Activated T-cell treated with anti-CD3 and anti-CD28 coated beads for 24 hours (primary cell): ENCODE results near the gene TBC1D22A.
"Not testable (repeated sequence)": the region's sequence is repeated elsewhere in the genome, so short reads cannot be mapped to it uniquely, and the experiment has no call there.

Experiments
- DNase-seq: peaks from one replicate; pipeline ENCODE4 v3.0.0-alpha.2; 2020; ENCODE audit warnings: low read depth

The TBC1D22A gene, protein sequence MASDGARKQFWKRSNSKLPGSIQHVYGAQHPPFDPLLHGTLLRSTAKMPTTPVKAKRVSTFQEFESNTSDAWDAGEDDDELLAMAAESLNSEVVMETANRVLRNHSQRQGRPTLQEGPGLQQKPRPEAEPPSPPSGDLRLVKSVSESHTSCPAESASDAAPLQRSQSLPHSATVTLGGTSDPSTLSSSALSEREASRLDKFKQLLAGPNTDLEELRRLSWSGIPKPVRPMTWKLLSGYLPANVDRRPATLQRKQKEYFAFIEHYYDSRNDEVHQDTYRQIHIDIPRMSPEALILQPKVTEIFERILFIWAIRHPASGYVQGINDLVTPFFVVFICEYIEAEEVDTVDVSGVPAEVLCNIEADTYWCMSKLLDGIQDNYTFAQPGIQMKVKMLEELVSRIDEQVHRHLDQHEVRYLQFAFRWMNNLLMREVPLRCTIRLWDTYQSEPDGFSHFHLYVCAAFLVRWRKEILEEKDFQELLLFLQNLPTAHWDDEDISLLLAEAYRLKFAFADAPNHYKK

DNA sequence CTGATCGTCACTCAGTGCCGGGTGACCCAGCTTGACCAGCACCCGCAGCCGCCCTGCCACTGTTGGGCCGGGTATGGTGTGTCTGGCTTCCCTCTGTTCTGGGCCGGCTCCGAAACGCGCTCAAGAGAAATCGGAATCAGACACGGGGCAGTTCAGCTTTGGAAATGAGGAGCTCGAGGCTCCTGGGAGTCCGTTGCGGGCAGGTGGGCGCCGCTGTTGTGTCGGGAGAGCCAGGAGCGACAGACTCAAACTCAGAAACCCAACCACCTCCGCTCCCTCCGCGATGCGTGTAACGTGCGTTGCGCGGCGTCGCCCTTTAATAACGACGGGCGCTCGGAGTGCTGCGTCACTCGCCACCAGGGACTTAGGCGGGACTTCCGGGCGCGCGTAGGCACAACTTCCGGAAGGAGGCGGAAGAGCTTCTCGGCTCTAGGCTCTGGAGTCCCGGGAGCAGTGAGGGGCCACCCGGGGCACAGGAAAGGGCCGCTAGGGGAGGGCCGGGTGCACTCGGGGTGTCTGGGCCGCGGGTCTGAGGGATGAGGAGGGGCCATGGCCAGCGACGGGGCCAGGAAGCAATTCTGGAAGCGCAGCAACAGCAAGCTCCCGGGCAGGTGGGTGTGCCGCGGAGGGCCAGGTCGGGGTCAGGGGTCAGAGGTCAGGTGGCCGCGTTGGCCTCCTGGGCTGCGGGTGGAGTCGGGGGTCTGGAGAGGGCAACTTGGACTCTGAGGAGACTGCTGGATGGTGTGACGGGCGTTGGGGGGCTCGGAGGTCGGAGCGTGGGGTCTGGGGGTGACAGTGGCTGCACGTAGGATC, at the start of gene TBC1D22A:
Gene TBC1D22A (plus strand): TSS at position 413 of the 813 bp plus-strand sequence. CDS start 137 bp downstream, at position 550.
- DNase-seq, result peak; percentile 94

DNA sequence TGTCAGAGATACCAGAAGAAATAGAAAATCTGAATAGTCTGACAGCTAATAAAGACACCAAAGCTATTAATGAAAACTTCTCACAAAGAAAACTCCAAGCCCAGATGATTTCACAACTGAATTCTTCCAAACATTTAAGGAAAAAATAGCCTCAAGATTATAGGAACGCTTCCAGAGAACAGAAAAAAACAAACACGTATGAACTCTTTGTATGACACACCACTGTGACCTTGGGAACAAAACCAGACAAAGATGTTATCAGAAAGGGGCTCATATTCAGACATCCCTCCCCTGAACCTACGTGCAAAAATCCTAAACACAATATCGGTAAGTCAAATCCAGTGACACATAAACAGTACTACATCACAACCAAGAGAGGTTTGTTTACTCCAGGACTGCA, 47.9 kb upstream of the TBC1D22A start:
- DNase-seq, result no peak

DNA sequence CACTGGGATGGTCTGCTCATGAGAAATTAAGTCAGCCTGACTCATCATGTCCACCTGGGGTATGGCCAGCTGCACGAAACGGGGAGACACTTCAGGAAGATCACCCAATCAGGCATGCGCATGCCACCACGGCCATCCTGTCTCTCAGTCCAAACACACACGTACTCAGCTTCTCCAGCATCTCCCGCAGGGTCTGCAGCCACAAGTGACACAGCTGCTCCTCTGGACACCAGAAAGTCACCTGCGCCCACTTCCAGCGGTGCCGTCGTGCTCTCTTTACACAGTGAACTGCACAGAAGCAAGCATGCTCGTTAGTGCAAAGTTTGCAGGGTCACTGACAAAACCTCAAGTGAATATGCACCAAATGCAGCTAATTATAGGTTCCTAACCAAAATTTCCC, 42.5 kb upstream of the TBC1D22A start:
- no peak for DNase-seq

DNA sequence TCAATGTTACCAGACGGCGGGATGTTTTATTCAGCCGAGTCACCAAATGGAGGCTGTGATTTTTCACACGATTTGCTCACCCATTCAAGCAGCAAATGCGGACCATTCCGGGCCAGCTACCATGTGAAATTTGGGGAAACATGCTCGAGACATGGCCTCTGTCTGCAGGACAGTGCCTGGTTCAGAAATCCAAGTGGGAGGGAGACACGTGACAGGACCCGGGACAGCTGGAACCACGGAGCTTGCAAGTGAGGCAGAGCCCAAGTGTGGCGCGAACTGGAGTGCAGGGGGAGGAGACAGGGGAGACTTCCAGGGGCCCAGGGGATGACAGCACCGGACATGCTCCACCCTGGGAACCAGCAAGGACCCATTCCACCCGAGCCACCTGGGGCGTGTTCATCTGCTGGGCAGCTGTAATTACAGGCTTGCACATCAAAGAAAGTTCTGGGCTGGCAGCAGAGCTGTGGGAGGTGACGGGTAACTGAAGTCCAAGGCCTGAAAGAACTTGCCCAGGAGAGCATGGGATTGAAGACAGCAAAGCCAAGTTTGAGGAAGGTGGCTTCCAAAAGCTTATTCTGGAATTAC, 40.9 kb upstream of the TBC1D22A start:
- DNase-seq, result no peak

DNA sequence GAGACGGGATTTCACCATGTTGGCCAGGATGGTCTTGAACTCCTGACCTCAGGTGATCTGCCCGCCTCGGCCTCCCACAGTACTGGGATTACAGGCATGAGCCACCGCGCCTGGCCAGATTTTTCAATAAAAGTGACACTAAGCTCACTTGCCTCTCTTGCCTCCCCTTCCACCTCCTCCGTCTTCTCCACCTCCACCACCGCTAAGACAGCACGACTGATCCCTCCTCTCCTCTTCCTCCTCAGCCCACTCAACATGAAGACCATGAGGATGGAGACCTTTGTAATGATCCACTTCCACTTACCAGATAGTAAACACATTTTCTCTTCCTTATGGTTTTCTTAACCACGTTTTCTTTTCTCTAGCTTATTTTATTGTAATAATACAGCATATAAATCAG, 38.6 kb upstream of the TBC1D22A start:
- DNase-seq, result no peak

DNA sequence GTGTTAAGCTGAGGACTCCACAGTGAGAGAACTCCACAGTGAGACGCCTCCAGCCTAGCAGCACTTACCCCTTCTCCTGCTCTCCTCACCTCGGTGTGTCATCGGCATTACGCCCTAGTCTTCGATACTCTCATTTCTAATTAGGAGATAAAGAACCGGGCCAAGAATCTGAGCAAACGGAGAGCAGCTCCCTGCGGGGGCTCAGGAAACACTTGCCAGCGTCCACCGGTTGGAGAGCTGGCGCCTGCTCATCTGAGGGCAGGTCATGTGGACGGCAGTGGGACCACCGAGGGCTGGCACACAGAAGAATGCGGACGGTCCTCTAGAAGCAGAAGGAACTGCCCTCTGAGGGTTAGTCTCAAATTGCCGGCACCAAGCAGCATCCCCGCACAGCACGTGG, 37.4 kb upstream of the TBC1D22A start:
- no peak for DNase-seq

DNA sequence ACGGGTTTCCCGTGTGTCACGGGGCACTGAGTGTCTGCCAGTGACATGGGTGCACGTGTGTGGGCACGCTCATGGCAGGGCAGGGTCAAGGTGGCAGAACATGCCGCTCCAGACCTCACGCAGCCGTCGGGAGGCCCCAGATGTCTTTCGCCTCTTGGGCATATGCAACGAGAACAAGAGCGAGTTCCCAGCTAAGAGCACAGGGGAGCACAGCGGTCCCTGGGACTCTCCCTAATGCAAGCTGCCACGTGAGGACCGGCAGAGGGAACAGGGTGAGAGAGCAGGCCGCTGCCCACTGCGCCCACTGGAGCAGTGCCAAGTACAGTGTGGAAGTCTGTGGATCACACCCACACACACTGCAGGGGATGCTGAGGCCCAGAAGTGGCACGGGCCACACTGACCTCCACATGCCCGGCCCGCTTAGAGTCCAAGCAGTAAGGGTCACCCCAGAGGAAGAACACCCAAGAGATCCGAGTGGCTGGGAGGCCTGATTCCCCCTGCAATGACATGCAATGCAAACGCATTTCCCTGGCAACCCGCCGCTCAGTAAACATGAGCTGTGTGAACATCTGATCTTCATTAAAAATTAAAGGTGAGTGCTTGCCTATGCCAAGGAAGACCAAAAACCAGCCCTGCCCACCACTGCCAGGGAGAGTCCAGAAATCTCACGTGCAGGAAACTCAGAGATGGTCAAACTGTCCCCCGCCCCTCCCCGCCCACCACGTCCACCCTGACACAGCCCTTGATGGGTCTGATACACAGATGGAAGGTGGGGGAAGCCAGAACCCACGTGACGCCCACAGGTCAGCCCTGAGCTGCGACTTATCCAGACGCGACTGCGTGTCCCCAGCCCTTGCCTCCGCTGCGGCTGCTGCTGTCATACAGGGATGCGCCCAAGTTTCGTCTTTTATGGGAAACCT, 36.1 kb upstream of the TBC1D22A start:
- no peak for DNase-seq

DNA sequence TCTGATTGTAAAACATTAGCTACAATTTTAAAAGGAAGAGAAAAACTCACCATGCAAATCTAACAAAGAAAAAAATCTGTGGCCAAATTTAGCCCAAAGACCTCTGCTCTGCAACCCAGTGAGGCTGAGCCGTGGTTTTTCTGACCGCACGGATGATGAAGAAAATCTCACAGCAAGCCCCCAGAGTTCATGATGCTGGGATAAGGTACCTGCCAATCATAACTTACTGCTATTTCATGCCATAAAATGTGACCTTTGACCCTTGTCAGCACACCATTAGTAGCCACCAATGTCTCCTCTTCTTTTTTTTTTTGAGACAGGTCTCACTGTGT, 35.5 kb upstream of the TBC1D22A start:
- DNase-seq, result no peak

DNA sequence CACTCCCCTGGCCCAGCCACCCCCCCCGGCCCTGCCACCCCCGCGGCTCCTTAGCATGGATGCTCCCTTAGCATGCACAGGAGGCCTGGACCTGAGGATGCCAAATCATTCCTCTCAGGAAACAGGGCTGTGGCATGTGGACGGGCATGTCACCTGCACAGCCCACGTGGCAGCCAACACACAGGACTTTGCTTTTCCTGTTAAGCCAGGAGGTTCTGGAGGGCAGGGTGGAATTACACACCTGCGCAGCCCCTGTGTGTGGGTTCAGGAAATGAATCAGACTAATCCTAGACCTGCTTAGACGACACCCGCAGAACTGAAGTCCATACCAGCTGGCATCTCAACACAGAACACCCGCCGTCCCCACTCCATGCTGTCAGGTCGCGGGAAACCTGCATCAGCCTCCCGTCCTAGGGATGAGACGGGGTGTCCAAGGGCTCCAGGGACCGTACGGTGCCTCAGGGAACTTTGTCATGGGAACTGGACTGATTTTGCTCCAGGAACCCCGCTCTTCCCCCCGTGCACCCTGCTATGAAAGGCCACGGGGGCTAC, 34.6 kb upstream of the TBC1D22A start:
- no peak for DNase-seq

DNA sequence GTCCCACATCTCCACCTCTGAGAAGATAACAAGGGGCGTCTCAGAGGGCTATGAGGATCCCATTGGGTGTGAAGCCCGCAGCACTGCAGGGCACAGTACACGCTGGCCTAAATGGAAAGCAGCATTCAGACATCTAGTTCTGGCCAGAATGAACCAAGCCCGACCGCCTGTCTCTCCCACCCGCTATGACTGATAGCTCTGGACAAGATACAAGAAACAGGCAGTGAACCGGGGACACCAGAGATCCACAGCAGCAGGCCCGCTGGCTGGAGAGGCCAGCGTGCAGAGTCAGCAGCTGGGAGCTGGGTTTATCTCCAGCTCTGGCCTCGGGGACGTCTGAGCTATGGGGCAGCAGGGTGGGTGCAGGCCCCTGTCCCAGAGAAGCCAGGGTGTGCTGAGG, 34.0 kb upstream of the TBC1D22A start:
- DNase-seq, result no peak

DNA sequence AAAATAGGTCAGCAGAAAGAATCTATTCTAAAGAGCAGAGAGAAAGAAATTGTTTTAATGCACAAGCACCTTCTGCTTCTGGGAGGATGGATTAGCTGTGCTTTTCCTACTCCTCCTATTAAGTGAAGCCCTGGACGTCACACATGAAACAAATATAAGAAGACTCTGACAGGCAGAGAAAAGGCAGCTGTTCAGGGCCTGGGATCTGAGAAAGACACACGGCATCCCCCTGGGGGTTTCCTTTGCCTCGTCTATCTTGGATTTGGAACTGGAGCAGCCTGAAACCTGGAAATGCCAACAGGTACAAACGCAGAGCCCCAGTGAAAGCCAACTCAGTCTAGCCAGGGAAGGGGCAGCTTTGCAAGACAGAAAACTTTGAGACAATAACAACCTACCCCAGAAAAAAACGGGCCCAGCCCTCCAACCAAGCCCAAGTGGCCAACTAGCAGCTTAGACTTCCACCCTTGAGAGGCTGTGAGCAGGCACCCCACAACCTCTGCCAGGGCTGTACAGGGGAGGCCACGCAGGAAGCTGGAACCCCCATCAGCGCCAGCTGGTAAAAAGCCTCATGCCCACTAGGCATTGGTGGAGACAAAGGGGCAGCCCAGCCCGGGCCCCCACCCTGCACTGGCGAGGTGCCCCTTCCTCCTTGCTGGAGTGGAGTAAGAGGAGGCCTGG, 31.7 kb upstream of the TBC1D22A start:
- DNase-seq, result no peak

DNA sequence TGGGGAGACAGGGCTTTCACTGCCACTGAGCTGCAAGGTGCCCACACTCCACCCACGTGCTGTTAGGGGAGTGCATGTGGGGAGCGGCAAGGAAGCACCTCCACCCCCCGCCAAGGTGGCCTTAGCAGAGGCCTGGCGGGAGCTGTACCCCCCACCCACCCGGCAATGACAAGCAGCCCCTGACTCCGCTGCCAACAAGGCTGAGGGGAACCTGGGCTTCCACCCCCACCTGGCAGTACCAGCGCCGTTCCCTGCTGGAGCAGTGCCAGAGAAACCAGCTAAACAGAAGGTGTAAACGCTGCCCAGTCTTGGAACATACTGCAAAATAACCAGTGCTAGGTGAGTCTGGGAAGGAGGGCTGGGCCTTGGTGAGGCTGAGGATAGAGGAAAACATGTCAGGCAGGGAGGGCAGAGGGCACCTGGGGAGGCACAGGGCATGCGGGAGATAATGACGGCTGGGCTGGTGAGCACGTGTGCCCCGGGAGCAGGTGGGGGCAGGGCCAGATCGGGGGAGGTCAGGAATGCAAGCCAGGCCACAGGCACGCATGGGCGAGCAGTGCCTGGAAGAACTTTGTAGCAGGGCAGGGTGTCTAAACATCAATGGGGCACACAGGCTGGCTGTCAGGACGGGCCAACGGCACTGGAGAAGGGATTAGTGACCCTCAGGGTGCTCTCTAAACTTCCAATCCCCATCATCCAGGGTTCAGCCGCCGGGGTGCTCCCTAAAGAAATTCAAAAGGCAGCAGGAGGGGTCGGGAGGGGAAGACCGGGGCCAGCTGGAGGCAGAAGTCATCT, 31.0 kb upstream of the TBC1D22A start:
- no peak for DNase-seq

DNA sequence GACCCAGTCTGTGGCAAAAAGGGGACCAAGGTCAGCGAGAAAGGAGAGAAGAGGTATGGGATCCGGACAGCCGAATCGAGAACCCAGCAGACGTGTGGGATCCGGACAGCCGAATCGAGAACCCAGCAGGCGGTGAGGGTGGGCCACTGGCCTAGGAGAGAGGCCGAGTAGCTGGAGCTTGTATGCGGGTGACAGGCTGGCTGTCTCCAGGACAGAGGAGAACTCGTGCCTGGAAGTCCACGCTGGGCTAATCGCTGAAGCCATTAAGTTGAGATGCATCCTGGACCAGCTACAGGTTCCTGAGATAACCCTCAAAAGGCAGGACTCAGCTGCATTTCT, 30.4 kb upstream of the TBC1D22A start:
- no peak for DNase-seq

DNA sequence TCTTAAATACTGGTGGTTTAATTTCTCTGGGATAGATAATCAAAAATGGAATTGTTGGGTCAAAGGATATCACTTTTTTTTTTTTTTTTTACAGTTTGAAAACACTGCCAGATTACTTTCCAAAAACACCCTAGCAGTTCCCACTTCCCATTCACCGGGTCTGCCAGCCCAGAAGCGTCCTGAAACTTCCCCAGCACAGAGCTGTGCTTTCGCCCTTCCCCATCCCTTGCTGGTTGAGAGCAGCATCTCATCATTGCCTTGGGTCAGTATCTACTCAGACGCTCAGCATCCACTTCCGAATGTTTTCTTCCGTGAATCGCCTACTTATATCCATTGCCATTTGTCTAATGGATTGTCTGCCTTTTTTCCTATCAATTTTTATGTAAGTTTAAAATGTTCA, 29.9 kb upstream of the TBC1D22A start:
- DNase-seq, result no peak

DNA sequence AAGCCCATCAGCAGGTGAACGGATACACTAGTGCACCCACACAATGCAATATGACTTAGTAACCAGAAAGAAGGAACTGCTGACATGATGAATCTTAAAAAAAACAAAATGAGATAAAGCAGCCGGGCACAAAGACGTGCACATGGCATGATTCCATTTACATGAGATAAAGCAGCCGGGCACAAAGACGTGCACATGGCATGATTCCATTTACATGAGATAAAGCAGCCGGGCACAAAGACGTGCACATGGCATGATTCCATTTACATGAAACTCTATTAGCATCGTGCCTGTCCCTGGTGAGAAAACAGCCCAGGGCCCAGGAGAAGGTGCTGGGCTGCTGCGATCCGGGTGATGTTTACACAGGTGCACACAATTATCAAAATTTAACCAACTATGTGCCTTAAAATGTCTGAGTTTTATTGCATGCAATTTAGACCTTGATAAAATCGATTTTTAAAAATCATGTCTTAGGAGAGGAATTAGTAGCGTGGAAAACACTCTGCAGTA, 28.2 kb upstream of the TBC1D22A start:
- DNase-seq, result not testable (repeated sequence)

DNA sequence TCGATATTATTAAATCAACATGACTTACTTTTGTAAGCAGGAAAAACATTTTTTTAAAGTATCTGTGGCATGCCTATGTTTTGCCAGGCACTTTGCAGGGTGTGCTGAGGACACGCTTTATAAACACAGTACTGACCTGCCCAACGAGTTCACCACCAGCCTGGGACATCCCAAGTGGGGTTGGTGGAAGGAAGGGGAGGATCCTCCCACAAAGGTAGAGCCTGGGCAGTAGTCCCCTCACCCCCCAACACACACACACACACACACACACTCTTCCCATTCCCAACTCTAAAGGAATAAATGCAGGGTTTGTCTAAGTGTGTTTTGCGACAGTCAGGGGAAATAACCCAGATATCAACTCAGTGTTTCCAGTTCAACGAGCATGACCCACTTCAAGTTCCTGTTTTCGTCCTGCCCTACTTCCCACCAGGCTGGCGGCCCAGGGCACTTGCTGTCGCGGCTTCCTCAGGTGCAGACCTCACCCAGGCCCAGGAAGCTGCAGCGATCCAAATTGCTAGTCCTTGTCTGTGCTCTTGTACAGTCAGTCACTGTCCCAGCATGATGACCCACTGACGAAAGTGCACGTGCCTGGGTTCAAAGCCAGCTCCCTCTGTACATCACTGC, 27.5 kb upstream of the TBC1D22A start:
- DNase-seq, result peak; percentile 39

DNA sequence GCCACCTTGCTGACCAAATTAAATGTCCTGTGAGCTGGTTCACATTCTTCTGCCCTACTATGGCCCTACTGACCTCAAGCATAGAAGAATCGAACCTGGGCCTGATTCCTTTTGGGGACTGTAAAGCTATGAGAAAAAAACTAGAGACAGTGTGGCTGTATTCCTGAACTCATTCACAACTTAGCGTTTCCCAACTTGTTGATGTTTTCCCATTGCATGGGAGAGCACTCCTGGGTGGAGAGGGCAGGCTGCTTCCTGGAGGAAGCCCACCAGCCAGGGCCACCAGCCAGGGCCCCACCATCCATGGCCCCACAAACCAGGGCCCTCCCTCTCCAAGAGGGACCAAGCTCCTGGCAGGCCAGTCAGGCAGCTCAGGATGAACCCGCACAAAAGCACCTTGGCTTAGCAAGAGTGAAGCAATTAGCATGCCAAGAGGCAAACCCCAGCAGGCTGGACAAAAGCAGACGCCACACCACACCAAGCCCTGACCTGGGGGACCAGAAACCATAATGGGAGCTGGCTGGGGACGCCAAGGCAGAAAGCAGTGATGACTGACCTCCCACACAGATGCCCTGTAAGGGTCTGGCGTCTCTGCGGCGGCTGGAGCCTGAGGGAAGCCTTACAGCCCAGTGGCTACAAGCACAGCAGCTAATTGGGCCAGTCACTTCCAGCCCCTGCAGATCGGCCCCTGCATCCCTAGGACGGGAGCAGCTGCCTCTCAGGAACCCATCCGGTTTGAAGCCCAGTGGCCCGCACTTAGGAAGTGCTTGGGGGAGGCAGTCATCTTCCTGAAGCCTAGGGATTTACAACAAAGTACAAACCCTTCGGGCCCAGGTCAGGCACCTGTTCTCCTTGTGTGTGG, 26.5 kb upstream of the TBC1D22A start:
- no peak for DNase-seq

DNA sequence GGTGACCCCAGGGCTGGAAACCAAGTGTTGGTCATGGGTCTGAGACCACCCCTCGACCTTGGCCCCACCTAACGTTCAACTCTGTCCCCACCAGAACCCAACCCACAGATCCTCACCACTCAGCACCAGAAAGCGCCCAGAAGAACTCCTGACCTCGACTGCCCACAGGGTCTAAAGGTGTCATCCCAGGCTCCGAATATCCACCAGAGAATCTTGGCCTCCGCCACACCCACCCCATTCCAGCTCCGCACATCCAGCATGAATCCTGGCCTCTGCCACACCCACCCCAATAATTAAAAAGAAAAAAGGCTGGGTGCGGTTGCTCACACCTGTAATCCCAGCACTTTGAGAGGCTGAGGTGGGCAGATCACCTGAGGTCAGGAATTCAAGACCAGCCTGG, 25.7 kb upstream of the TBC1D22A start:
- no peak for DNase-seq
